GM12801 (cell line): ENCODE measurements around the gene DNASE1L3.

Source experiments
- TF ChIP-seq, protein P1 (sequence below): IDR thresholded peaks from one replicate; pipeline ENCODE4 v1.5.1; 2011; ENCODE audit warnings: control low read depth; ENCODE audit not compliant: insufficient read length; ENCODE audit errors: extremely low read depth

Gene DNASE1L3

GRCh38 chr3:58238830-58239229 is 28.1 kb upstream of the DNASE1L3 start:
- TF ChIP-seq, protein P1, sequence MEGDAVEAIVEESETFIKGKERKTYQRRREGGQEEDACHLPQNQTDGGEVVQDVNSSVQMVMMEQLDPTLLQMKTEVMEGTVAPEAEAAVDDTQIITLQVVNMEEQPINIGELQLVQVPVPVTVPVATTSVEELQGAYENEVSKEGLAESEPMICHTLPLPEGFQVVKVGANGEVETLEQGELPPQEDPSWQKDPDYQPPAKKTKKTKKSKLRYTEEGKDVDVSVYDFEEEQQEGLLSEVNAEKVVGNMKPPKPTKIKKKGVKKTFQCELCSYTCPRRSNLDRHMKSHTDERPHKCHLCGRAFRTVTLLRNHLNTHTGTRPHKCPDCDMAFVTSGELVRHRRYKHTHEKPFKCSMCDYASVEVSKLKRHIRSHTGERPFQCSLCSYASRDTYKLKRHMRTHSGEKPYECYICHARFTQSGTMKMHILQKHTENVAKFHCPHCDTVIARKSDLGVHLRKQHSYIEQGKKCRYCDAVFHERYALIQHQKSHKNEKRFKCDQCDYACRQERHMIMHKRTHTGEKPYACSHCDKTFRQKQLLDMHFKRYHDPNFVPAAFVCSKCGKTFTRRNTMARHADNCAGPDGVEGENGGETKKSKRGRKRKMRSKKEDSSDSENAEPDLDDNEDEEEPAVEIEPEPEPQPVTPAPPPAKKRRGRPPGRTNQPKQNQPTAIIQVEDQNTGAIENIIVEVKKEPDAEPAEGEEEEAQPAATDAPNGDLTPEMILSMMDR = no peak

DNA sequence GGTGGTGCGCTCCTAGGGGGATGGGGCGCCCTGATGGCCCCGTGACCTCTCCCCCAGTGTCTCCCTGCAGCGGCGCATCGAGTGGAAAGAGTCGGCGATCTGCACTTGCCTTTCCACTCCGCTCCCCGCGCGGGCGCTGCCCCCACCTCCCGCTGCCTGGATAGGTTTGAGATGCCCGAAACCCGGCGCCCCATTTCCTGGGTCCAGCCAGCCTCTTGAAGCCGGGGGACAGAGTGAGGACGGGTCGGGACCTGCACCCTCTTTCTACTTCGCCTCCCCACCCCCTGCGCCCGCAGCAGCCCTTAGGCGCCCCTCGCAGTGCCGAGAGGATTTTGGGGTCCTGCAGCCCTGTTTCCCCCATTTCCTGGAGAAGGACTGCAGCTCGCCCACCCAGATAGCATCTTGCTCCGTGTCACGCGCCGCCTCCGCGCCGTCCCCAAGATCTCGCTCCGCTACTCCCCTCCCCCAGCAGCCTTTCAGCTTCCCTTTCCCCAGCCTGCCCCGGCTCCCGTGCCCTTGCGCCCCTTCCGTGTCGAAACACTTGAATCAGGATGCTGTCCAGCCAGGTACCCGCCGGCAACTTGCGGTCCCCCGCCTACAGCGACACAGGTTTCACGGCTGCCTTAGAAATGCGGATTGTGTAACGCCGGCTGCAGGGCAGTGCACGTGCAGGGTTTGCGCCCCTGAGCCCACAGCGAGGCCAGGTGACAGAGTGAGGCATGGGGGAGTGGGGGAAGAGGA is 27.3 kb upstream of the DNASE1L3 start:
- TF ChIP-seq, protein P1 = no peak

- TF ChIP-seq, protein P1 = no peak
These were observed 26.6 kb upstream of the DNASE1L3 start, which contains the start of gene ABHD6 for GRCh38 chr3:58237238-58237940. TSS of gene ABHD6 (plus strand) at chr3:58237792. CDS start at chr3:58256587, 18,795 bp downstream.

DNA sequence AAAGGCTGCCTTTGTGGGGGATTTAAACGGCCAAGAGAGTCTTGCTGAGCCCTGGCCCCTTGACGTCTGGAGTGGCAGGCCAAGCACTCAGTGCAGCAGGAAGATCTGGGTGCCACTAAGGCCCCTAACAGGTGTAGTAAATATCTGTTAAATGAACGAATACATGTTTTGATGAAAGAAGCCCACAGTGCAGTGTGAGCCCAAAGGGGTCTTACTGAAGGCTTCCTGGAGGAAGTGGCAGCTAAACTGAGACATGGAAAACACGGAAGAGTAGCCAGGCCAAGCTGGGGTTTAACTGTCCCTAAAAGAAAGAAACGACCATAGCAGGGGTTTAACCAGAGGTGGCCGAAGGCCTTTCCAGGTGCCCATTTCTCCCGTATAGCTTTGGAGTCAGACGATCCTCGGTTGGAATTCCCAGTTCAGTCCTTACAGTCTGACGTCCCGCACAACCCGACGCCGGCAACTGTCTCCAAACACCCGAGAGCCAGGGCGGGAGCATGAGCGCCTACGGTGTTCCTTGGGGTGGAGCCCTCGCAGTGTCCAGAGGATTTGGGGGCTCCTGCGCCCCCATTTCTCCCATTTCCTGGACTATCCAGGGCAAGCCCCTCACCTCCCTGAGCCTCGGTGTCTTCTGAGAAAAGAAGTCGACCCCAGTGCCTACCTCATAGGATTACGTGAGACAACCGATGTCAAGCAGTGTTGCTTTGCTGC is 25.9 kb upstream of the DNASE1L3 start:
- TF ChIP-seq, protein P1 = no peak

- TF ChIP-seq, protein P1 = no peak
These were observed 25.2 kb upstream of the DNASE1L3 start for GRCh38 chr3:58235970-58236369.

DNA sequence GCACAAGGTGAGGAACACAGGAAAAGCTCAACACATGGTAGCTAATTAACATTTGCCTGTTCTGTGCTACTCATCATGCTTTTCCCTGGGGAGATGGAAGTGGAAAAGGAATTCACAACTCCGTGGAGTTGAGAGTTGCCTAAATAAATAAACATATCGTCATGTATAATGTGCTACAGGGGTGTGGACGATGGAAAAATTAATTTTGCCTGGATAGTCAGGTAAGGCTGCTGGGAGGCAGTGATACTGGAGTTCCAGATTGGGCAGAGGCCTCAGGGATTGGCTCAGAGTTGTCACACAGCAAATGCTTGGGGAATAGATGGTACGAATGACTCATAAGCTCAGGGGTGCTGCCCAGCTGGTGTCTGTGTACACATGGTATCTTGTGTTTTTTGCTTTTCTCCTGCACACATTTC is 23.8 kb upstream of the DNASE1L3 start:
- TF ChIP-seq, protein P1 = no peak

DNA sequence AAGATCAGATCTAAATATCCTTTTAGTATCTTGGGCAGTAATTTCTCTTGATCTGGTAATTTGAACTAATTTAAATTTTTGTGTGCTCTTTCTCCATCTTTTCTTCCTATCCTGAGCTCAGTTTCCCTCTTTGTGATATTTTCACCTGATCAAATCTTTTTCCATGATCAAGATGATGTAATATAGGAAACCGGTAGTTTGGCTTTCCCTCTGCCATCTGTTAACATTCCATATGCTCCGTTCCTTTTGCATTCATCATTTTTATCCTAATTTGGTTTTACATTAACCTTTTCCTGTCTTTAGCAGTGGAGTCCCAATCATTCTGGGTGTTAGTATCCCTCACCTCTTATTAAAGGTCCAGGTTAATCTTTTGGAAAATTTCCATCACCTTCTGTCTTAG is 20.9 kb upstream of the DNASE1L3 start:
- TF ChIP-seq, protein P1 = no peak
